ENCODE results near the gene TMTC2. TPM values are rescaled to one million over a fixed set of nuclear protein-coding genes. Genes with fewer than 3 reads are reported as not detected.

TMTC2 gene
- total RNA-seq, 1 donor from 2014 or later, result 99.3 TPM

- H3K9me3 Mint-ChIP-seq (ENCODE audit: unreplicated experiment), result peaks cover 2% of the 10 kb centered on the region
- peaks cover 4% of the 10 kb centered on the region for H3K27me3 Mint-ChIP-seq (ENCODE audit: unreplicated experiment)
- no peak overlapping the region for H3K27ac Mint-ChIP-seq (ENCODE audit: unreplicated experiment)
- peaks cover 4% of the 10 kb centered on the region for H3K36me3 Mint-ChIP-seq (ENCODE audit: unreplicated experiment)
- no peak for TF ChIP-seq CTCF (IDR thresholded peaks at IDR 0.05; ENCODE audit: partially characterized antibody, unreplicated experiment)
- H3K4me1 Mint-ChIP-seq (ENCODE audit: low read depth, unreplicated experiment), result peaks cover 13% of the 10 kb centered on the region
- DNase-seq, result no peak
- no peak overlapping the region for H3K4me3 Mint-ChIP-seq (ENCODE audit: unreplicated experiment)
These were observed 165.8 kb downstream of the TMTC2 start for GRCh38 chr12:82852529-82852928.

GRCh38 chr12:82855872-82856271, 169.2 kb downstream of the TMTC2 start:
- Mint-ChIP-seq H3K27ac (ENCODE audit: unreplicated experiment) (no peak overlapping the region), H3K36me3 (ENCODE audit: unreplicated experiment) (no peaks in the 10 kb centered on the region), H3K9me3 (ENCODE audit: unreplicated experiment) (peaks cover 2% of the 10 kb centered on the region), H3K4me3 (ENCODE audit: unreplicated experiment) (no peak overlapping the region), H3K27me3 (ENCODE audit: unreplicated experiment) (peaks cover 2% of the 10 kb centered on the region), H3K4me1 (ENCODE audit: low read depth, unreplicated experiment) (peaks cover 6% of the 10 kb centered on the region)
- TF ChIP-seq CTCF (IDR thresholded peaks at IDR 0.05; ENCODE audit: partially characterized antibody, unreplicated experiment), result no peak
- DNase-seq, result no peak

- Mint-ChIP-seq H3K4me3 (ENCODE audit: unreplicated experiment) (no peak overlapping the region), H3K27me3 (ENCODE audit: unreplicated experiment) (peaks cover under 1% of the 10 kb centered on the region), H3K27ac (ENCODE audit: unreplicated experiment) (no peak overlapping the region), H3K36me3 (ENCODE audit: unreplicated experiment) (no peaks in the 10 kb centered on the region), H3K4me1 (ENCODE audit: low read depth, unreplicated experiment) (peaks cover 5% of the 10 kb centered on the region), H3K9me3 (ENCODE audit: unreplicated experiment) (peaks cover 2% of the 10 kb centered on the region)
- TF ChIP-seq CTCF (IDR thresholded peaks at IDR 0.05; ENCODE audit: partially characterized antibody, unreplicated experiment), result no peak
- DNase-seq, result no peak
These were observed 170.6 kb downstream of the TMTC2 start for GRCh38 chr12:82857276-82857675.

GRCh38 chr12:82857911-82858533, 171.3 kb downstream of the TMTC2 start:
- H3K9me3 Mint-ChIP-seq (ENCODE audit: unreplicated experiment), result peaks cover 2% of the 10 kb centered on the region

More at GRCh38 chr12:82857911-82858533, 171.3 kb downstream of the TMTC2 start:
- Mint-ChIP-seq H3K36me3 (ENCODE audit: unreplicated experiment) (no peaks in the 10 kb centered on the region), H3K4me1 (ENCODE audit: low read depth, unreplicated experiment) (peaks cover 5% of the 10 kb centered on the region), H3K27ac (ENCODE audit: unreplicated experiment) (no peak overlapping the region), H3K4me3 (ENCODE audit: unreplicated experiment) (no peak overlapping the region), H3K27me3 (ENCODE audit: unreplicated experiment) (no peaks in the 10 kb centered on the region)
- no peak for TF ChIP-seq CTCF (IDR thresholded peaks at IDR 0.05; ENCODE audit: partially characterized antibody, unreplicated experiment)
- DNase-seq, result no peak

All from glutamatergic neuron (in vitro differentiated cells).